ENCODE data around the gene RPL4.

- TF ChIP-seq CTCF (IDR thresholded peaks at IDR 0.05) = no peak
- no peak for TF ChIP-seq EZH2 (IDR thresholded peaks at IDR 0.05; ENCODE audit: borderline replicate concordance, insufficient read depth, low read depth, low read length, poor library complexity, severe bottlenecking)
These were observed 2.2 kb downstream of the RPL4 start for GRCh38 chr15:66502491-66502890.

Data from B cell (primary cell).